Fibroblast of lung (primary cell): ENCODE data around the gene LHX2. TPM values are rescaled to one million over a fixed set of nuclear protein-coding genes. Genes with fewer than 3 reads are reported as not detected.

Experiments used
- DNase-seq, 2 donors: peaks; one replicate each; pipeline versions ENCODE4 v3.0.0 to v3.0.0-alpha.2; 2010; ENCODE audit warnings: low read depth in 2 of 2
- H2AFZ ChIP-seq: 2 replicates; pipeline ENCODE4 v1.5.1; 2012; ENCODE audit warnings: low read length, control low read depth, inconsistent platforms
- H3K27ac ChIP-seq: 2 replicates; pipeline ENCODE4 v1.5.1; 2011; ENCODE audit warnings: low read length, control low read depth; ENCODE audit not compliant: insufficient read depth
- H3K27me3 ChIP-seq: 2 replicates; pipeline ENCODE4 v1.5.1; 2011; ENCODE audit warnings: mild to moderate bottlenecking, low read length; ENCODE audit not compliant: control insufficient read depth, insufficient read depth
- H3K36me3 ChIP-seq: 2 replicates; pipeline ENCODE4 v1.5.1; 2011; ENCODE audit warnings: low read length; ENCODE audit not compliant: control insufficient read depth, insufficient read depth
- H3K4me1 ChIP-seq: 2 replicates; pipeline ENCODE4 v1.5.1; 2011; ENCODE audit warnings: low read length; ENCODE audit not compliant: control insufficient read depth, insufficient read depth; ENCODE audit errors: extremely low read depth
- H3K4me2 ChIP-seq: 2 replicates; pipeline ENCODE4 v1.5.1; 2011; ENCODE audit warnings: low read length, control low read depth; ENCODE audit not compliant: insufficient read depth; ENCODE audit errors: extremely low read depth
- H3K4me3 ChIP-seq, 4 experiments: fragments of 200-600 bp in 1 of 4; sonication (generic) in 1 of 4; replicated peaks in 1 of 4; 2 replicates each; pipeline ENCODE4 v1.5.1; 2011 to 2016; ENCODE audit warnings: low read length in 4 of 4, low read depth in 3 of 4, mild to moderate bottlenecking in 3 of 4, control low read depth in 2 of 4, inconsistent platforms in 1 of 4, mixed read lengths in 1 of 4; ENCODE audit not compliant: insufficient read depth in 1 of 4; ENCODE audit errors: control extremely low read depth in 1 of 4
- H3K79me2 ChIP-seq: 2 replicates; pipeline ENCODE4 v1.5.1; 2012; ENCODE audit warnings: mild to moderate bottlenecking, low read length, inconsistent platforms; ENCODE audit not compliant: control insufficient read depth, insufficient read depth
- H3K9ac ChIP-seq: 2 replicates; pipeline ENCODE4 v1.5.1; 2011; ENCODE audit warnings: mild to moderate bottlenecking, low read length, control low read depth; ENCODE audit not compliant: insufficient read depth
- H3K9me3 ChIP-seq: 2 replicates; pipeline ENCODE4 v1.5.1; 2012; ENCODE audit warnings: low read depth, low read length; ENCODE audit not compliant: control insufficient read depth, insufficient read depth
- H4K20me1 ChIP-seq: 2 replicates; pipeline ENCODE4 v1.5.1; 2011; ENCODE audit warnings: low read length; ENCODE audit not compliant: control insufficient read depth, insufficient read depth; ENCODE audit errors: extremely low read depth
- CTCF ChIP-seq, 2 donors: IDR thresholded peaks in 1 of 2; conservative IDR thresholded peaks in 1 of 2; 1 replicate in 1 of 2; 2 replicates in 1 of 2; pipeline ENCODE4 v1.5.1; 2011 to 2012; ENCODE audit warnings: low read length in 2 of 2, control low read depth in 1 of 2, inconsistent platforms in 1 of 2, low read depth in 1 of 2, mild to moderate bottlenecking in 1 of 2
- EZH2 ChIP-seq: IDR thresholded peaks from 2 replicates; pipeline ENCODE4 v1.5.1; 2012; ENCODE audit warnings: low read length, control low read depth, mild to moderate bottlenecking; ENCODE audit errors: missing control alignments
- polyA plus RNA-seq, 2 donors: library from polyadenylated mRNA; depleted of rRNA in 1 of 2; stranded (reverse) in 1 of 2; unstranded in 1 of 2; fragments of >200 nt; gene quantifications; 2 replicates each; pipeline ENCODE4 v1.2.1, GENCODE V29; 2011 to 2012; ENCODE audit warnings: missing spikeins in 1 of 2
- total RNA-seq: library from RNA; depleted of rRNA; stranded (reverse); fragments of >200 nt; gene quantifications from 2 replicates; pipeline ENCODE4 v1.2.1, GENCODE V29; 2014

The LHX2 gene
- total and polyA plus RNA-seq, 2 donors (not counting 1 experiment from before 2014, with no cell fraction given) = not detected

GRCh38 chr9:124014956-124015660 is 3.5 kb downstream of the LHX2 start:
- H2AFZ ChIP-seq = no peak overlapping the region
- H4K20me1 ChIP-seq = no peaks in the 10 kb centered on the region
- H3K36me3 ChIP-seq = no peaks in the 10 kb centered on the region
- H3K4me3 ChIP-seq = no peak overlapping the region
- no peaks in the 10 kb centered on the region for H3K79me2 ChIP-seq
- DNase-seq = no peak
- no peaks in the 10 kb centered on the region for H3K9me3 ChIP-seq
- peaks cover 87% of the 10 kb centered on the region for H3K27me3 ChIP-seq
- no peak overlapping the region for H3K9ac ChIP-seq
- no peaks in the 10 kb centered on the region for H3K4me1 ChIP-seq
- no peak overlapping the region for H3K27ac ChIP-seq
- H3K4me2 ChIP-seq = no peak overlapping the region
- no peak for TF ChIP-seq CTCF (conservative IDR thresholded peaks at IDR 0.05 in 1 of 2, IDR thresholded peaks at IDR 0.05 in 1 of 2; ENCODE audit: low read depth in 1 of 2, low read length in 2 of 2)
- peak; percentile 59 for TF ChIP-seq EZH2

- DNase-seq = no peak
- Histone ChIP-seq H4K20me1 (no peaks in the 10 kb centered on the region), H3K4me2 (no peak overlapping the region), H3K9ac (no peak overlapping the region), H3K79me2 (no peaks in the 10 kb centered on the region), H3K36me3 (no peaks in the 10 kb centered on the region), H3K9me3 (no peaks in the 10 kb centered on the region), H3K4me3 (no peak overlapping the region), H3K27ac (no peak overlapping the region), H2AFZ (no peak overlapping the region), H3K27me3 (peaks cover 87% of the 10 kb centered on the region), H3K4me1 (no peaks in the 10 kb centered on the region)
- no peak for TF ChIP-seq CTCF (conservative IDR thresholded peaks at IDR 0.05 in 1 of 2, IDR thresholded peaks at IDR 0.05 in 1 of 2; ENCODE audit: low read depth in 1 of 2, low read length in 2 of 2)
- no peak for TF ChIP-seq EZH2
Measured at GRCh38 chr9:124015661-124016131, 4.1 kb downstream of the LHX2 start.

GRCh38 chr9:124016175-124017050 is 4.8 kb downstream of the LHX2 start:
- Histone ChIP-seq H3K4me3 (no peak overlapping the region), H3K36me3 (no peaks in the 10 kb centered on the region), H3K9ac (no peak overlapping the region), H4K20me1 (no peaks in the 10 kb centered on the region), H3K4me2 (no peak overlapping the region), H2AFZ (no peak overlapping the region), H3K27ac (no peak overlapping the region), H3K9me3 (no peaks in the 10 kb centered on the region), H3K27me3 (peaks cover 90% of the 10 kb centered on the region), H3K4me1 (no peaks in the 10 kb centered on the region), H3K79me2 (no peaks in the 10 kb centered on the region)
- no peak for DNase-seq
- TF ChIP-seq CTCF (conservative IDR thresholded peaks at IDR 0.05 in 1 of 2, IDR thresholded peaks at IDR 0.05 in 1 of 2; ENCODE audit: low read depth in 1 of 2, low read length in 2 of 2) = no peak
- peak; percentile 97 for TF ChIP-seq EZH2
